Mucosa of descending colon (tissue), 3 donors: ENCODE data around the gene OR6N1. TPM values are rescaled to one million over a fixed set of nuclear protein-coding genes. Genes with fewer than 3 reads are reported as not detected.

Source experiments
- ATAC-seq: fragments of 200-7000 bp; cut with Tn5 transposase; one replicate; pipeline ENCODE4 v1.9.1; 2020; ENCODE audit warnings: mild to moderate bottlenecking, moderate library complexity
- DNase-seq, 3 donors: peaks; one replicate each; pipeline ENCODE4 v3.0.0-alpha.2; 2020
- H3K36me3 ChIP-seq: fragments of 200-600 bp; one replicate; pipeline ENCODE4 v1.8.0; 2021; ENCODE audit warnings: low read depth, mild to moderate bottlenecking
- H3K4me1 ChIP-seq: fragments of 200-600 bp; one replicate; pipeline ENCODE4 v1.8.0; 2021; ENCODE audit warnings: low read depth, mild to moderate bottlenecking
- H3K4me3 ChIP-seq: fragments of 200-600 bp; one replicate; pipeline ENCODE4 v1.8.0; 2021; ENCODE audit warnings: mild to moderate bottlenecking
- H3K9me3 ChIP-seq: fragments of 200-600 bp; one replicate; pipeline ENCODE4 v1.8.0; 2021; ENCODE audit warnings: mild to moderate bottlenecking
- CTCF ChIP-seq: fragments of 200-600 bp; IDR thresholded peaks from one replicate; pipeline ENCODE4 v1.8.0; 2022; ENCODE audit warnings: antibody characterized with exemption, mild to moderate bottlenecking
- intact Hi-C, 2 donors: fragments of 100-400 bp; cut with DNase I in 1 of 2; cut with micrococcal nuclease in 1 of 2; formaldehyde crosslinking; loops; one replicate each; pipeline versions ENCODE4 v1.11.0 to v1.11.1; 2022; cut with DNase I, micrococcal nuclease
- total RNA-seq, 3 donors: library from RNA; stranded (reverse); fragmentation: NEBNext Ultra II Directional in 2 of 3; extraction: Animal tissue kit (Norgen Biotek cat#: 25700) in 2 of 3; gene quantifications; one replicate each; pipeline versions ENCODE4 v1.2.1 to v1.2.4, GENCODE V29; 2021 to 2023
- donor health status: DM: no; HTN: no; CAD: no; lungs with moderate emphysema.
- donor health status: DM: no; HTN: no; CAD: no.
- donor health status: DM: no; HTN: yes; CAD: no.

The OR6N1 gene
- total RNA-seq, 3 donors from 2014 or later = not detected

DNA sequence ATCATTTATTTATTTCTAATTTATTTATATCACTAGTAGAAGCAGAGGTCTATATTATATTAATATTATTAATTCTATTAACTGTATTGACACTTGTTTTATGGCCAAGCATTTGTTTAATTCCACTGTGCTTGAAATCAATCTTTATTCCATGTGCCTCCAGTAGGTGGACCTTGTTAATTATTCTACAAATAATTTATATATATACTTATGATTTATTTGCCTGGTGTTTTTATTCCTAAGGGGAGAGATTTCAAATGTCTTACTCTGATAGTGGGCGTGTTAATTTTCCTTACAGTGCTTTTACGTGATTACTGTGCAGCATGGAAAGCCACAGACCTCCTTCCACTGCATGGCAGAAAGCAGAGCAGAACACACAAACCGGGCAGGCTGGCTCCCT lies 26.5 kb upstream of the OR6N1 start:
- H3K9me3 ChIP-seq = no peaks in the 10 kb centered on the region
- no peaks in the 10 kb centered on the region for H3K36me3 ChIP-seq
- no peak overlapping the region for H3K4me3 ChIP-seq
- DNase-seq (no peak), ATAC-seq (no peak)
- H3K4me1 ChIP-seq = no peaks in the 10 kb centered on the region
- no peak for TF ChIP-seq CTCF
- intact Hi-C loops = no loop called here

DNA sequence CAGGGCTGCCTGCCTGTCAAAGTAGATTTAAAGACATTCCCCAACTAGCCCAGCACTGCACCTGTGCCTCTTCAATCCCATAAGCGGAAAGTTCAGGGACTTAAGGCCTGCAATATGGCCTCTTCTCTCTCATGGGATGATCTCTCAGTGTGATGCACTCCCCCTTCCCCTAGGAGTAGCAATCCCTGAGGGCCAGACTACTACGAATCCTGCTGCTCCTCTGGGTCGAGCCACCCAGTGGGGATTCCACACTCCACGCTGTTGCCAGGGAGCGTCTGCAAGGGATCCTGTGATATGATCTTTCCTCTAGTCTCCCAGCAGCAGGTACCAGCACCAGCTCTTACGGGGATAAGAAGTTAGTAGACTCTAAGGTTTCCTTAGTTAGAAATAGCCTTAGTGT lies 22.3 kb upstream of the OR6N1 start:
- TF ChIP-seq CTCF = no peak
- ATAC-seq (no peak), DNase-seq (no peak)
- intact Hi-C loops = no loop called here
- H3K4me3 ChIP-seq = no peak overlapping the region
- H3K4me1 ChIP-seq = no peaks in the 10 kb centered on the region
- no peaks in the 10 kb centered on the region for H3K9me3 ChIP-seq
- H3K36me3 ChIP-seq = no peaks in the 10 kb centered on the region

DNA sequence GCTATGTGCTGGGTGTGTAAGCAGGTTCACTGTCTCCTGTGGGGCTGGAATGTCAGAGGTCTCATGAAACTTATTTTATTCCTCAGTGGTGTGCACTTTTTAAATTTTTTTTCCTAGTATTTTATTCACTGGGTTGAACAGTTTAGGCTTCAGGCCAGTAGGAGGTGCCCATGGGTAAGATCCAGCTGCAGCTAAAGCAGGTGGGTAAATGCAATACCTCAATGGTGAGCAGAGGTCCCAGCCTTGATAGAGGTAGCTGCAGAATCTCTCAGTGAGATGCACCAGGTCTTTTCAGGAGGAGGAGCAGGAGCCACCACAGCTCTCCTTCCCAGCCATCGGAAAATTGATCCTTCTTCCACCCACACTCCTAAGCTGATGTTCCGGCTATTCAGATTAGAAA lies 21.6 kb upstream of the OR6N1 start:
- Histone ChIP-seq H3K4me3 (no peak overlapping the region), H3K4me1 (no peaks in the 10 kb centered on the region), H3K36me3 (no peaks in the 10 kb centered on the region), H3K9me3 (no peaks in the 10 kb centered on the region)
- DNase-seq = no peak
- no peak for ATAC-seq
- intact Hi-C loops = no loop called here
- TF ChIP-seq CTCF = no peak

GRCh38 chr1:158781104-158781503 lies 9.1 kb upstream of the OR6N1 start, which contains the start of gene OR6N2:
Gene OR6N2 (minus strand): TSS chr1:158781204. CDS start chr1:158777635, 3,569 bp downstream.
- DNase-seq (no peak), ATAC-seq (no peak)
- no peak within 1 kb of the TSS for H3K4me3 ChIP-seq
- intact Hi-C loops = no loop called here
- H3K36me3 ChIP-seq = no peaks in the 10 kb centered on the region
- no peak for TF ChIP-seq CTCF
- no peaks in the 10 kb centered on the region for H3K9me3 ChIP-seq
- no peaks in the 10 kb centered on the region for H3K4me1 ChIP-seq

GRCh38 chr1:158754420-158754819 lies 17.6 kb downstream of the OR6N1 start, which contains the start of gene OR6K6:
Gene OR6K6 (plus strand): TSS chr1:158754720. CDS start chr1:158754888, 168 bp downstream.
- intact Hi-C loops = no loop called here
- Histone ChIP-seq H3K36me3 (no peaks in the 10 kb centered on the region), H3K9me3 (peaks cover 2% of the 10 kb centered on the region), H3K4me1 (no peaks in the 10 kb centered on the region), H3K4me3 (no peak within 1 kb of the TSS)
- DNase-seq (no peak), ATAC-seq (no peak)
- TF ChIP-seq CTCF = no peak

DNA sequence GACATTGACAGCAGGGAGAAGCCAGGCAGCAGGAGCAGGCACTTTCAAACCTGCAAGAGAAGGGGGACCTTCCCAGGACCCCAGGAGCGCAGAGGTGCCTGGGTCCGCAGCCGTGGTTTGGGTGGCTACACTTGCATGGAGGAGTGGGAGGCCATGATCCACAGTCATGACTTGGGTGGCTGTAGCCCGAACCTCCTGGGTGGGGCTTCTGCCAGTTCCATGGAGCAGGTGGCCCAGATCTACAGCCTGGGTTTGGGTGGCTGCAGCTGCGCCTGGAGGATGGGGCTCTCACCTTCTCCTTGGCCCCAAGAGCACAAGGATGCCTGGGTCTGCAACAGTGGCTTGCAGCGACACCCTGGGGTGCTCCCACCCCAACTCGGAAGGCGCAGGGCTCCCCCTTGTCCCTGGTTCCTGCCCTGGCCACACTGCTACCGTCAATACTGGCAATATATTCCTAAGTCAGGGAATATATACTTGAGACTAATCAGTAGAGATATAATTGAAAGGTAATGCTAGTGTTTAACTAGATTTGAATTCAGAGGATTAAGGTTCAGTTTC lies 19.8 kb downstream of the OR6N1 start:
- Histone ChIP-seq H3K9me3 (peaks cover 2% of the 10 kb centered on the region), H3K36me3 (no peaks in the 10 kb centered on the region), H3K4me1 (no peaks in the 10 kb centered on the region), H3K4me3 (no peak overlapping the region)
- no peak for DNase-seq
- intact Hi-C loops = no loop called here
- ATAC-seq = no peak
- TF ChIP-seq CTCF = no peak
